A549 treated with GW870086 at 1 μM for 4 hours (cell line): ENCODE data around the gene NUDT22. TPM values are rescaled to one million over a fixed set of nuclear protein-coding genes. Genes with fewer than 3 reads are reported as not detected.

ENCODE experiments used
- total RNA-seq: library from RNA; stranded (reverse); fragments of 200-300 nt; extraction: Qiagen RNA extraction; gene quantifications from 5 replicates; pipeline ENCODE4 v1.2.3, GENCODE V29; 2022; ENCODE audit warnings: low read depth

Gene NUDT22
- 32.0 to 40.1 TPM (median 38.3 TPM) in 5 replicates for total RNA-seq

GRCh38 chr11:64225608-64226506 is at the start of gene NUDT22, which contains the start of gene TRPT1:
TSS of gene NUDT22 (plus strand) at chr11:64226274. CDS start at chr11:64226653, 379 bp downstream.
TSS of gene TRPT1 (minus strand) at chr11:64226186. CDS start at chr11:64225860, 326 bp downstream.

GRCh38 chr11:64185693-64186491 is 40.2 kb upstream of the NUDT22 start, which contains the start of gene STIP1:
TSS of gene STIP1 (plus strand) at chr11:64186171. CDS start at chr11:64186262, 91 bp downstream.

GRCh38 chr11:64206457-64207255 is 19.4 kb upstream of the NUDT22 start, which contains the start of gene FERMT3:
TSS of gene FERMT3 (plus strand) at chr11:64206721. CDS start at chr11:64207365, 644 bp downstream.

GRCh38 chr11:64230171-64230984 is 4.3 kb downstream of the NUDT22 start, which contains the start of gene DNAJC4:
TSS of gene DNAJC4 (plus strand) at chr11:64230548. CDS start at chr11:64230855, 307 bp downstream.

GRCh38 chr11:64233913-64234586 is 8.0 kb downstream of the NUDT22 start, which contains the start of gene VEGFB:
TSS of gene VEGFB (plus strand) at chr11:64234584. CDS start at chr11:64234834, 250 bp downstream.

GRCh38 chr11:64240435-64241240 is 14.6 kb downstream of the NUDT22 start, which contains the start of gene FKBP2:
TSS of gene FKBP2 (plus strand) at chr11:64241095. CDS start at chr11:64242388, 1,293 bp downstream.

GRCh38 chr11:64246871-64247728 is 21.0 kb downstream of the NUDT22 start, which contains the start of gene PPP1R14B:
TSS of gene PPP1R14B (minus strand) at chr11:64246943. CDS start at chr11:64246673, 270 bp downstream.

GRCh38 chr11:64251016-64251752 is 25.1 kb downstream of the NUDT22 start, which contains the start of gene PLCB3:
TSS of gene PLCB3 (plus strand) at chr11:64251530. CDS start at chr11:64251650, 120 bp downstream.

Other genes starting within 250 kb of the NUDT22 start
- 105 to 135 TPM (median 126 TPM) in 5 replicates for gene OTUB1, start 239.8 kb upstream of the NUDT22 start, total RNA-seq
- 0.03 to 0.09 TPM (median 0.05 TPM) in 4 of 5 replicates, not detected in the other for gene FLRT1, start 190.3 kb upstream of the NUDT22 start, total RNA-seq
- gene MACROD1, start 60.2 kb upstream of the NUDT22 start, total RNA-seq: 8.8 to 15.6 TPM (median 13.6 TPM) in 5 replicates
- gene STIP1, start 40.1 kb upstream of the NUDT22 start, total RNA-seq: 226 to 259 TPM (median 251 TPM) in 5 replicates
- gene FERMT3, start 19.6 kb upstream of the NUDT22 start, total RNA-seq: 0.64 to 3.3 TPM (median 1.0 TPM) in 5 replicates
- 18.9 to 30.4 TPM (median 26.2 TPM) in 5 replicates for gene TRPT1, start 88 bp upstream of the NUDT22 start, total RNA-seq
- 18.2 to 22.4 TPM (median 20.6 TPM) in 5 replicates for gene DNAJC4, start 4.3 kb downstream of the NUDT22 start, total RNA-seq
- 33.8 to 57.4 TPM (median 46.0 TPM) in 5 replicates for gene VEGFB, start 8.3 kb downstream of the NUDT22 start, total RNA-seq
- 119 to 146 TPM (median 125 TPM) in 5 replicates for gene FKBP2, start 14.8 kb downstream of the NUDT22 start, total RNA-seq
- 224 to 393 TPM (median 363 TPM) in 5 replicates for gene PPP1R14B, start 20.7 kb downstream of the NUDT22 start, total RNA-seq
- 13.5 to 23.1 TPM (median 19.9 TPM) in 5 replicates for gene PLCB3, start 25.3 kb downstream of the NUDT22 start, total RNA-seq
- gene BAD, start 58.4 kb downstream of the NUDT22 start, total RNA-seq: 75.8 to 101 TPM (median 91.4 TPM) in 5 replicates
- 29.2 to 45.0 TPM (median 43.8 TPM) in 5 replicates for gene GPR137, start 59.6 kb downstream of the NUDT22 start, total RNA-seq
- gene KCNK4, start 65.0 kb downstream of the NUDT22 start, total RNA-seq: 0.10 TPM in 1 of 5 replicates, not detected in the others
- gene CATSPERZ, start 74.1 kb downstream of the NUDT22 start, total RNA-seq: 1.2 to 3.8 TPM (median 2.4 TPM) in 5 replicates
- gene ESRRA, start 79.2 kb downstream of the NUDT22 start, total RNA-seq: 45.6 to 65.4 TPM (median 61.7 TPM) in 5 replicates
- 397 to 452 TPM (median 419 TPM) in 5 replicates for gene TRMT112, start 91.3 kb downstream of the NUDT22 start, total RNA-seq
- 390 to 487 TPM (median 447 TPM) in 5 replicates for gene PRDX5, start 91.8 kb downstream of the NUDT22 start, total RNA-seq
- gene CCDC88B, start 113.9 kb downstream of the NUDT22 start, total RNA-seq: 10.0 to 12.0 TPM (median 10.1 TPM) in 5 replicates
- gene RPS6KA4, start 132.9 kb downstream of the NUDT22 start, total RNA-seq: 48.3 to 69.4 TPM (median 60.8 TPM) in 5 replicates